ENCODE results near the gene TM9SF4. TPM values are rescaled to one million over a fixed set of nuclear protein-coding genes. Genes with fewer than 3 reads are reported as not detected.
"Not testable (repeated sequence)": the region's sequence is repeated elsewhere in the genome, so short reads cannot be mapped to it uniquely, and the experiment has no call there.

Gene TM9SF4
- total RNA-seq, 1 experiment from 2014 or later: 52.9 TPM

GRCh38 chr20:32158351-32158750 lies 48.8 kb downstream of the TM9SF4 start:
- DNase-seq (ENCODE audit: low read depth): no peak

GRCh38 chr20:32158943-32159660 lies 49.6 kb downstream of the TM9SF4 start:
- DNase-seq (ENCODE audit: low read depth): no peak

GRCh38 chr20:32159766-32160221 lies 50.3 kb downstream of the TM9SF4 start:
- DNase-seq (ENCODE audit: low read depth): no peak

GRCh38 chr20:32160341-32160740 lies 50.8 kb downstream of the TM9SF4 start:
- DNase-seq (ENCODE audit: low read depth): no peak

GRCh38 chr20:32162351-32162750 lies 52.8 kb downstream of the TM9SF4 start:
- no peak for DNase-seq (ENCODE audit: low read depth)

- DNase-seq (ENCODE audit: low read depth): no peak
These were observed 54.4 kb downstream of the TM9SF4 start for GRCh38 chr20:32163951-32164350.

GRCh38 chr20:32164984-32165735 lies 55.6 kb downstream of the TM9SF4 start:
- no peak for DNase-seq (ENCODE audit: low read depth)

- DNase-seq (ENCODE audit: low read depth): no peak
These were observed 56.5 kb downstream of the TM9SF4 start for GRCh38 chr20:32165836-32166545.

- no peak for DNase-seq (ENCODE audit: low read depth)
These were observed 58.0 kb downstream of the TM9SF4 start for GRCh38 chr20:32167552-32167951.

- DNase-seq (ENCODE audit: low read depth): peak; percentile 40
These were observed 58.8 kb downstream of the TM9SF4 start for GRCh38 chr20:32168184-32168910.

GRCh38 chr20:32177696-32178095 lies 68.2 kb downstream of the TM9SF4 start:
- DNase-seq (ENCODE audit: low read depth): not testable (repeated sequence)

- DNase-seq (ENCODE audit: low read depth): no peak
These were observed 70.0 kb downstream of the TM9SF4 start for GRCh38 chr20:32179515-32179914.

- no peak for DNase-seq (ENCODE audit: low read depth)
These were observed 70.4 kb downstream of the TM9SF4 start for GRCh38 chr20:32179934-32180333.

- DNase-seq (ENCODE audit: low read depth): no peak
These were observed 72.1 kb downstream of the TM9SF4 start for GRCh38 chr20:32181606-32182005.

GRCh38 chr20:32183947-32184635 lies 74.6 kb downstream of the TM9SF4 start:
- no peak for DNase-seq (ENCODE audit: low read depth)

GRCh38 chr20:32184961-32185603 lies 75.6 kb downstream of the TM9SF4 start:
- DNase-seq (ENCODE audit: low read depth): no peak

- no peak for DNase-seq (ENCODE audit: low read depth)
These were observed 77.0 kb downstream of the TM9SF4 start for GRCh38 chr20:32186506-32186905.

GRCh38 chr20:32188376-32189122 lies 79.0 kb downstream of the TM9SF4 start:
- no peak for DNase-seq (ENCODE audit: low read depth)

- DNase-seq (ENCODE audit: low read depth): no peak
These were observed 79.6 kb downstream of the TM9SF4 start for GRCh38 chr20:32189123-32189410.
